Mesenchymal stem cell (in vitro differentiated cells and primary cell): ENCODE data around the gene EPC2.

Source experiments
- DNase-seq: peaks from one replicate; pipeline ENCODE4 v3.0.0-alpha.2; 2013
- H2AFZ ChIP-seq: one replicate; pipeline ENCODE4 v1.6.1; 2013; ENCODE audit warnings: low read depth, mild to moderate bottlenecking, control low read depth, inconsistent platforms, low read length, moderate library complexity
- H2AK5ac ChIP-seq: 2 replicates; pipeline ENCODE4 v1.6.1; 2013; ENCODE audit warnings: low read length, moderate library complexity, mild to moderate bottlenecking, inconsistent platforms; ENCODE audit not compliant: severe bottlenecking
- H2BK120ac ChIP-seq: one replicate; pipeline ENCODE4 v1.6.1; 2013; ENCODE audit warnings: low read depth, mild to moderate bottlenecking, inconsistent platforms, low read length, moderate library complexity
- H2BK12ac ChIP-seq, 2 experiments: one replicate each; pipeline ENCODE4 v1.6.1; 2013; ENCODE audit warnings: inconsistent platforms in 2 of 2, low read length in 2 of 2, mild to moderate bottlenecking in 2 of 2, moderate library complexity in 2 of 2, control low read depth in 1 of 2
- H2BK15ac ChIP-seq: one replicate; pipeline ENCODE4 v1.6.1; 2013; ENCODE audit warnings: mild to moderate bottlenecking, low read depth, inconsistent platforms; ENCODE audit not compliant: poor library complexity, severe bottlenecking
- H2BK5ac ChIP-seq: 2 replicates; pipeline ENCODE4 v1.6.1; 2013; ENCODE audit warnings: low read depth, mild to moderate bottlenecking, low read length, control low read depth, inconsistent platforms; ENCODE audit not compliant: poor library complexity, severe bottlenecking
- H3K14ac ChIP-seq, 2 experiments: one replicate each; pipeline ENCODE4 v1.6.1; 2013; ENCODE audit warnings: inconsistent platforms in 2 of 2, low read length in 2 of 2, control low read depth in 1 of 2, mild to moderate bottlenecking in 1 of 2, moderate library complexity in 1 of 2
- H3K18ac ChIP-seq, 2 experiments: one replicate each; pipeline ENCODE4 v1.6.1; 2013; ENCODE audit warnings: inconsistent platforms in 2 of 2, low read length in 2 of 2, control low read depth in 1 of 2, low read depth in 1 of 2, mild to moderate bottlenecking in 1 of 2
- H3K23ac ChIP-seq, 2 experiments: one replicate each; pipeline ENCODE4 v1.6.1; 2013; ENCODE audit warnings: inconsistent platforms in 2 of 2, low read length in 2 of 2, mild to moderate bottlenecking in 2 of 2, moderate library complexity in 2 of 2, control low read depth in 1 of 2
- H3K27ac ChIP-seq: 2 replicates; pipeline ENCODE4 v1.5.1; 2013; ENCODE audit warnings: mild to moderate bottlenecking, moderate library complexity, low read length, control low read depth, inconsistent platforms; ENCODE audit not compliant: poor library complexity, severe bottlenecking
- H3K27me3 ChIP-seq, 2 experiments: 2 replicates each; pipeline versions ENCODE4 v1.6.1 to v1.7.0; 2013; ENCODE audit warnings: low read length in 2 of 2, mild to moderate bottlenecking in 2 of 2, moderate library complexity in 2 of 2, control low read depth in 1 of 2, inconsistent platforms in 1 of 2; ENCODE audit not compliant: control insufficient read depth in 1 of 2, insufficient read depth in 1 of 2
- H3K36me3 ChIP-seq, 2 experiments: 2 replicates each; pipeline versions ENCODE4 v1.6.1 to v1.7.0; 2013; ENCODE audit warnings: low read length in 2 of 2, control low read depth in 1 of 2, inconsistent platforms in 1 of 2, low read depth in 1 of 2, mild to moderate bottlenecking in 1 of 2; ENCODE audit not compliant: insufficient read depth in 2 of 2, control insufficient read depth in 1 of 2
- H3K4ac ChIP-seq, 2 experiments: one replicate each; pipeline ENCODE4 v1.6.1; 2013; ENCODE audit warnings: inconsistent platforms in 2 of 2, low read length in 2 of 2, mild to moderate bottlenecking in 2 of 2, moderate library complexity in 2 of 2, control low read depth in 1 of 2, low read depth in 1 of 2
- H3K4me1 ChIP-seq: 2 replicates; pipeline ENCODE4 v1.6.1; 2013; ENCODE audit warnings: low read depth, low read length, control low read depth; ENCODE audit not compliant: control insufficient read depth, insufficient read depth
- H3K4me2 ChIP-seq: 2 replicates; pipeline ENCODE4 v1.6.1; 2013; ENCODE audit warnings: low read length, mild to moderate bottlenecking, inconsistent platforms; ENCODE audit not compliant: poor library complexity, severe bottlenecking
- H3K4me3 ChIP-seq, 2 experiments: 2 replicates each; pipeline versions ENCODE4 v1.5.1 to v1.7.0; 2013; ENCODE audit warnings: low read length in 2 of 2, mild to moderate bottlenecking in 2 of 2, control low read depth in 1 of 2, low read depth in 1 of 2; ENCODE audit not compliant: insufficient read depth in 1 of 2
- H3K79me1 ChIP-seq: replicated peaks from 2 replicates; pipeline ENCODE4 v1.6.1; 2013; ENCODE audit warnings: mild to moderate bottlenecking, control low read depth, low read length, inconsistent platforms; ENCODE audit not compliant: poor library complexity, severe bottlenecking
- H3K9ac ChIP-seq: 2 replicates; pipeline ENCODE4 v1.7.0; 2013; ENCODE audit warnings: mild to moderate bottlenecking, low read length, moderate library complexity
- H3K9me3 ChIP-seq: 2 replicates; pipeline ENCODE4 v1.7.0; 2013; ENCODE audit warnings: mild to moderate bottlenecking, low read length; ENCODE audit not compliant: control insufficient read depth
- H4K8ac ChIP-seq: one replicate; pipeline ENCODE4 v1.6.1; 2013; ENCODE audit warnings: inconsistent platforms, mild to moderate bottlenecking, low read length, moderate library complexity
- H4K91ac ChIP-seq: one replicate; pipeline ENCODE4 v1.6.1; 2013; ENCODE audit warnings: mild to moderate bottlenecking, low read length, inconsistent platforms
- WGBS: methylation state at CpG from one replicate; pipeline ENCODE4 v1.1.7; 2013; ENCODE audit warnings: mixed read lengths; 5-methylcytosine and 5-hydroxymethylcytosine counted together

EPC2 gene

DNA sequence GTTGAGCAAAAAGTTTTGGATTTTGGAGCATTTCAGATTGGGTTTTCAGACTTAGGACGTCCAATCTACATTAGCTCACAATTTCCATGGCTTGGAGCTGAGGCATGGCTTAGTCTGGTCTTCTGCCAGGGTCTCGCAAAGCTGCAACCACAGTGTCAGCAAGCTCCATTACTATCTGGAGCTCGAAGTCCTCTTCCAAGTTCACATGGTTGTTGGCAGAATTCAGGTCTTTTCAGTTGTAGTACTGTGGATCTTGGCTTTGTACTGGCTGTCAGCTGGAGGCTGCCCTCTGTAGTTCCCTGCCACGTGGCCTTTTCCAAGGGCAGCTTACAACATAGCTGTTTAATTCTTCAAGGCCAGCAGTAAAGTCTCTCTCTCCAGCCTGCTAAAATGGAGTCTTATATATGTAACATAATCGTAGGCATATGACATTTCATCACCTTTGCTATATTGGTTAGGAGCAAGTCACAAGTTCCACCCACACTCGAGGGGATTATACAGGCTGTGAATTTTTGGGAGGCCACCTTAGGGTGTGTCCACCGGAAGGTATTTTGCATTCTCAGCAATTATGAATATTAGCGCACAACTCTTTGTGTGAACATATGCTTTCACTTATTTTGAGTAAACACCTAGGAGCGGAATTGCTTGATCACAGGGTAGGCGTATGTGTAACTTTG lies 41.5 kb upstream of the EPC2 start:
- Histone ChIP-seq H3K18ac (no peak overlapping the region), H3K27me3 (peaks cover 8 to 15% of the 10 kb centered on the region in 2 experiments), H2BK120ac (no peak overlapping the region), H2BK12ac (no peak overlapping the region), H3K14ac (no peak overlapping the region), H3K4ac (no peak overlapping the region), H3K27ac (no peak overlapping the region), H2BK5ac (no peak overlapping the region), H2BK15ac (no peak overlapping the region), H3K36me3 (no peaks in the 10 kb centered on the region), H3K9ac (no peak overlapping the region), H3K23ac (no peak overlapping the region), H3K4me3 (no peak overlapping the region), H2AK5ac (no peak overlapping the region), H4K8ac (no peak overlapping the region), H3K4me2 (no peak overlapping the region), H3K79me1 (no peaks in the 10 kb centered on the region), H3K9me3 (peaks cover 20% of the 10 kb centered on the region), H4K91ac (no peak overlapping the region), H3K4me1 (no peaks in the 10 kb centered on the region), H2AFZ (no peak overlapping the region)
- DNase-seq = no peak
- WGBS = 88% methylated on average over 10 of the region's 10 CpGs

DNA sequence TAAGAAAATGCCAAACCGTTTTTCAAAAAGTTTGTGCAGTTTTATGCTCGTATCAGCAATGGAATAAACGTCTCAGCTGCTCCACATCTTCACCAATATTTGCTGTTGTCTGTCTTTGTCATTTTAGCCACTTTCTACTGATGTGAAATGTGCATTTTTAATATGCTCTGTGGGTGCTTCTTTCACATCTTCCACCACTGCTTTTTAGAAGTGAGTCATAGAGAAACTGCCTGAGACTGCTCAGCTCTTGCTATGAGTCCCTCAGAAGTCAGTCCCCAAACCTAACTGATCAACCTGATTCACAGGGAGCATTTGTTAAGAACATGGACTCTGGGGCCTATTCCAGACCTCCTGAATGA lies 41.0 kb upstream of the EPC2 start:
- no peak overlapping the region for H4K8ac ChIP-seq
- no peak overlapping the region for H3K27ac ChIP-seq
- no peak overlapping the region for H3K14ac ChIP-seq
- H3K36me3 ChIP-seq = no peaks in the 10 kb centered on the region
- no peak overlapping the region for H2AK5ac ChIP-seq
- H2AFZ ChIP-seq = no peak overlapping the region
- no peaks in the 10 kb centered on the region for H3K4me1 ChIP-seq
- H2BK12ac ChIP-seq = no peak overlapping the region
- no peak for DNase-seq
- H3K4me3 ChIP-seq = no peak overlapping the region
- H2BK15ac ChIP-seq = no peak overlapping the region
- H3K4ac ChIP-seq = no peak overlapping the region
- H3K9ac ChIP-seq = no peak overlapping the region
- no peak overlapping the region for H4K91ac ChIP-seq
- H3K9me3 ChIP-seq = peaks cover 20% of the 10 kb centered on the region
- H3K4me2 ChIP-seq = no peak overlapping the region
- no peak overlapping the region for H2BK5ac ChIP-seq
- 38% methylated on average over 1 of the region's 3 CpGs for WGBS
- H3K27me3 ChIP-seq = peaks cover 8 to 15% of the 10 kb centered on the region in 2 experiments
- H2BK120ac ChIP-seq = no peak overlapping the region
- no peaks in the 10 kb centered on the region for H3K79me1 ChIP-seq
- H3K18ac ChIP-seq = no peak overlapping the region
- H3K23ac ChIP-seq = no peak overlapping the region

DNA sequence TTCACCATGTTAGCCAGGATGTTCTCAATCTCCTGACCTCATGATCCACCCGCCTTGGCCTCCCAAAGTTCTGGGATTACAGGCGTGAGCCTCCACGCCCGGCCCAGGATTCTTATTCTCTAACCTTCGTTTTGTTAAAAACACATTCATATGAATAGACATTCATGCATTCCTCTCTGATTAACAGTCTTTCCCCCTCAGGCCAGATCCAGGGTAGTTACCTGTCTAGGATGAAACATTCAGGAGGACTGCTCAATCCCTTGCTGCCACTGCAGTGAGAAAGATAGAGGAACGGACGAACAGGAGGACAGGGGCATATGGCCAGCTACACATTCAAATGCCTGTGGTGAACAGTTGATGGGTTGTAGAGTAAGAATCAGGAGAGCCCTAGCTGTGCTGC lies 39.6 kb upstream of the EPC2 start:
- Histone ChIP-seq H3K14ac (no peak overlapping the region), H3K79me1 (no peaks in the 10 kb centered on the region), H3K36me3 (no peaks in the 10 kb centered on the region), H3K9me3 (peaks cover 20% of the 10 kb centered on the region), H3K4me1 (no peaks in the 10 kb centered on the region), H2AFZ (no peak overlapping the region), H2BK5ac (no peak overlapping the region), H3K23ac (no peak overlapping the region), H3K9ac (no peak overlapping the region), H4K91ac (no peak overlapping the region), H3K18ac (no peak overlapping the region), H3K27ac (no peak overlapping the region), H3K4me2 (no peak overlapping the region), H2BK15ac (no peak overlapping the region), H3K27me3 (peaks cover 4 to 9% of the 10 kb centered on the region in 2 experiments), H2BK120ac (no peak overlapping the region), H3K4ac (no peak overlapping the region), H4K8ac (no peak overlapping the region), H3K4me3 (no peak overlapping the region), H2AK5ac (no peak overlapping the region), H2BK12ac (no peak overlapping the region)
- no peak for DNase-seq
- 92% methylated on average over 7 of the region's 7 CpGs for WGBS

DNA sequence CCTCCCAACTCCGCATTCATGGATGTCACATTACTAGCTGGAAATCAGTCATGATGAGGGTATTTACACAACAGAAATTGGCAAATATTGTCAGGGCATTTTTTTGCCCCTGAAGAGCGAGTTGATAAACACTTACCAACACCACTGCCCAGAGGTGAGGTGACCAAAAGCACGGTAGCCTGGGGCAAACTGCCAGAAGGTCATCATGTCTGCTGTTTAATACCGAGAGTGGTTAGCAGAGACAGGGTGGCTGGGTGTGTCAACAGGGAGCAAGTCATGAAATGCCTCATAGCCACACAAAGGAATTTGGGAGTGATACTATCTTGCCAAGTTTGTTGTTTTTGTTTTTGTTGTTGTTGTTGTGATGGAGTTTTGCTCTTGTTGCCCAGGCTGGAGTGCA lies 37.0 kb upstream of the EPC2 start:
- Histone ChIP-seq H3K23ac (no peak overlapping the region), H3K36me3 (no peaks in the 10 kb centered on the region), H3K27me3 (peaks cover 0 to 9% of the 10 kb centered on the region in 2 experiments), H3K4me1 (no peaks in the 10 kb centered on the region), H2BK15ac (no peak overlapping the region), H2BK12ac (no peak overlapping the region), H3K9ac (no peak overlapping the region), H2BK5ac (no peak overlapping the region), H2BK120ac (no peak overlapping the region), H3K4me2 (no peak overlapping the region), H3K79me1 (no peaks in the 10 kb centered on the region), H2AK5ac (no peak overlapping the region), H2AFZ (no peak overlapping the region), H3K27ac (no peak overlapping the region), H3K9me3 (peaks cover 10% of the 10 kb centered on the region), H3K14ac (no peak overlapping the region), H3K18ac (no peak overlapping the region), H4K91ac (no peak overlapping the region), H4K8ac (no peak overlapping the region), H3K4me3 (no peak overlapping the region), H3K4ac (no peak overlapping the region)
- WGBS = 88% methylated on average over 4 of the region's 4 CpGs
- no peak for DNase-seq
